ENCODE measurements around the gene CNPPD1.
A peak's percentile ranks its signal among the peaks of the same experiment; 100 is the strongest.

CNPPD1 gene

DNA sequence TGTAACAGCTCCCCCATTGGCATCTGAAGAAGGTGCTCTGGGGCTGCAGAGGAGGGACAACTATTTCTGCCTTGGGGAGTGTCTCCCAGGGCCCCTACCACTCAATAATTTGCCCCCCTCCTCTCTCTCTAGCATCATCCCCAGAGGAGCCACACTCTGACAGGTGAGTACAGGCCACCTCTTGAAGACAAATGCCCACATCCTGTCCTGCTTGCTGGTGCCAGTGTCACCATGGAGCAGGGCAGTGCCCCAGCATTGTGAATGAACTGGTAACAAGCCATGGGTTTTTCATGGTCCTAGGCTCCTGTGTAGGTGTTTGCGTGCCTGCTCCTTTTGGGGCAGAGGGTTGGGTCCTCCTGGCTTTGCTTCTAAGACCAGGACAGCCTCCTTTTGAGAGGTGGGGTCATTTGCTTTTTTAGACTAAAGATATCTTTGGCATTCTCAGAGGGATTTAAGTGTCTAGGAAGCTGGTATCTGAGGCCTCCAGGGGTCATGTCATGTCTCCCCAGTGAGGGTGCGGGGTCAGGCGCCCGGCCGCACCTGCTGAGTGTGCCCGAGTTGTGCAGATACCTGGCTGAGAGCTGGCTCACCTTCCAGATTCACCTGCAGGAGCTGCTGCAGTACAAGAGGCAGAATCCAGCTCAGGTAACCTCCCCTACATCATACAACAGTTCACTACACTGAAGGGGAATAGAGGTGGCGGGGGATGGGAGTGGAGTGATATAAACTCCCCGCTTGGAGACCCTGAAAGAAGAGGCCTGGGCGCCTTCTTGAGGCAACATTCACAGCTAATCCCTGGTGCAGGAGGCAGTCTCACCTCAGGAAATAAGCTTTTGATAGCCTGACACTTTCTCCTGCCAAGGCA lies 3.1 kb upstream of the CNPPD1 start:
- no peak for DNase-seq (ENCODE audit: low read depth in 2 of 2)

- no peak for DNase-seq (ENCODE audit: low read depth in 2 of 2)
Observed at GRCh38 chr2:219178377-219179175, 1.9 kb upstream of the CNPPD1 start.

DNA sequence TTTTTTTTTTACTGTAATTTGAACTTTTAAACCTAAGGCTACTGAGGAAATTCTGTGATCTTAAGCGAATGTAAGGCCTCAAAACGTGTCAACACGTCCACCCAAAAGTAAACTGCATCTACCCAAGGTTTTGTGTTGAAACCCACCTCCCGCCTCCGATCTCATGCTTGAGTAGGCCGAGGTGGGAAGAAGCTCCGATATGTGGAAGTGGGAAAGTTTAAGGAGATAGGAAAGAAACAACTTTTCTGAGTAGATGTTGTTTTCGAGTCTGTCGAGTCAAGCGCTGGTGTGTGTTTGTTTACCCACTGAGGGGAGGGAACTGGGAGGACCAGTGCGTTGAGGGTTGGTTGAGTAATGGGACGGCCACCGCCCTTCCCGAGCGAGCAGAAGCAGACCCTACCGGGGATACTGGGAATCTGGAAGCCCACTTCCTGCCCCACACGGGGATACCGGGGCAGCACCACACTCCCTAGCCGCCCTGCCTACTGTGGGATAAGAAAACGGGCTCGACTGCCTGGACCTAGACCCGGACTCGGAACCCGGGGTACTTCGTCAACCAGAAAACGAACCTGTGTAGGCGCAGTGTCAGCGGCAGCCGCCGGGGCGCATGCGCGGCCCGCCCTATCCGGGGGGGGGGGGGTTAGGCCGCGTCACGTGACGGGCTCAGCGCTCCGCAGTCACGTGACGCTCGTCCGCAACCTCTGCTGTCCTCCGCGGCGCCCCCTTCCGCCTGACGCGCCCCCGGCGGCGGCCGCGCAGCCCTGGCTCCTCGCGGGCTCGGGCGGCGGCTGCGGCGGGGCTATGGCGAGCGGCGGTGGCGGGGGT lies 1.0 kb upstream of the CNPPD1 start, which contains the start of gene RETREG2:
Gene RETREG2 (plus strand): TSS at position 724 of the 825 bp plus-strand sequence. CDS start 78 bp downstream, at position 802.
- peak; percentile 57 to 68 for DNase-seq (ENCODE audit: low read depth in 2 of 2)

GRCh38 chr2:219175928-219176817 lies 552 bp downstream of the CNPPD1 start:
- DNase-seq (ENCODE audit: low read depth in 2 of 2) = no peak

- no peak for DNase-seq (ENCODE audit: low read depth in 2 of 2)
Observed at GRCh38 chr2:219175486-219175885, 1.2 kb downstream of the CNPPD1 start.

DNA sequence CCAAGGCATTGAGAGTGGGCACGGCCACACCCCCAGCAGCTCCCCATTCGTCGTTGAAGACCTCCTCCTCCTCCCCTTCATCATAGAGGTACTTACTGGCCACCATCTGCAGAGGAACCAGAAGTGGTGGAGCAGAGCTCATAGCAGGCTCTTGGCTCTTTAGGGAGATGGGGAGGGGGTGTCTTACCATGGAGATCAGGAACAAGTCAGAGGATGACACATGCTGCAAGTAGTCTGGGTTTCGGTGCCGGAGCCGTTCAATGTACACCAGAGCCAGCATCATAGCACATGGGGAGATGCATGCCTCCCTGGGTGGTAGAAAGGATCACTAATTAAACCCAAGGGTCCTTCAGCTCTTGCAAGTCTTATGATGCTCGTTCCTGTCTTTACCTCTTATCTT lies 1.9 kb downstream of the CNPPD1 start:
- no peak for DNase-seq (ENCODE audit: low read depth in 2 of 2)

DNA sequence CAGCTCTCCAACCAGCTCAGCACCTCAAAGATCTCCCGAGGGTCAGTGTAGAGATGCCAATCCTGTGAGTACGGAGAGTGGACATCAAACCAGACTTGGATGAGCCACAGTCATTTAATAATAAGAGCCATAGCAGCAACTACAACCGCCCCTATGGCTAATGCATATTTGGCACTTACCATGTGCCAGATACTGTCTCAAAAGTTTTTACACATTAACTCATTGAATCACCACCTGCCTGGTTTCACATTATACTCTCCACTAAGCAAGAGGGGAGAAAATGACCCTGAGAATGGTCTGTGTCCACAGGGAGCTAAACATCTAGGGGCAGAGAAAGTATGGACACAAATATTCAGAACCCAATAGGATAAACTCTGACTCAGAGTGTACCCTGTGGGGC lies 2.6 kb downstream of the CNPPD1 start:
- no peak for DNase-seq (ENCODE audit: low read depth in 2 of 2)

DNA sequence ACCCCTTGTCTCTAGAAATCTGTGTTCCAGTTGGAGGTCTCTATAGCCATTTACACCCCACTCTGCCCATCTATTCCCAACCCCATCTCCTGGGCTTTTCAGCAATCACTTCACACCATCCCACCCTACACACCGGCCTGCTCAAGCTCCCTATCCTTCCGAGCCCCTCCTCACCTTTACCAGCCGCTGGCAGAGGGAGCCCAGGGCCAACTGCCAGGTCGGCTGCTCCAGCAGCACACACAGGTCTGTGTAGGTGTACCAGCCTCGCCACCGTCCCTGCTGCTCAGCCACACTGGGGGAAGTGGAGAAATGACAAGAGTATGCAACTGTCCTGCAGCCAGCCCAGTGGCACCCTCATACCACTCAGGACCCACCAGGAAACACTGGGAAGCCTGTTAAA lies 3.5 kb downstream of the CNPPD1 start:
- DNase-seq (ENCODE audit: low read depth in 2 of 2) = no peak

- DNase-seq (ENCODE audit: low read depth in 2 of 2) = no peak
Observed at GRCh38 chr2:219172231-219173154, 4.2 kb downstream of the CNPPD1 start.

GRCh38 chr2:219171231-219171651 lies 5.5 kb downstream of the CNPPD1 start:
- peak; percentile 24 to 34 for DNase-seq (ENCODE audit: low read depth in 2 of 2)

GRCh38 chr2:219169930-219170654 lies 6.6 kb downstream of the CNPPD1 start, which contains the start of gene SLC23A3:
TSS of gene SLC23A3 (minus strand) at chr2:219170029. CDS start at chr2:219169984, 45 bp downstream.
- DNase-seq (ENCODE audit: low read depth in 2 of 2) = no peak

DNA sequence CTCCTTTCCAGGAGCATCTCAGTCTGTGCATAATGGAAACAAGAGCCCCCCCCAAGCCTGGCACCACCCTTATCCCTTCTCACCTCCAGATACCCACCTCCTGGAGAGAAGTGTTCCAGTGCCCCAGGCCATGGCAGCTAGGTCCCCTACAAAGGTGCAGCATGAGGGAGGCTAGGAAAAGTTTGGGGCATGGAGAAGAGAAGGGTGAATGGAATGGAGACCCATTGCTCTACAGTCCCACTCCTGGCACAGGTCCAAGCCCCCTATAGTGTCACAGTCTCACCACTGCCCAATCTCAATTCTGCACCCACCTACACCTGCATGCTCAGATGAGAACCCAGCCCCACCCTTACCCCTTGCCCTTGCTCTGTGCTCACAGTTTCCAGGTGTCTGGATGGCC lies 7.8 kb downstream of the CNPPD1 start:
- no peak for DNase-seq (ENCODE audit: low read depth in 2 of 2)

DNA sequence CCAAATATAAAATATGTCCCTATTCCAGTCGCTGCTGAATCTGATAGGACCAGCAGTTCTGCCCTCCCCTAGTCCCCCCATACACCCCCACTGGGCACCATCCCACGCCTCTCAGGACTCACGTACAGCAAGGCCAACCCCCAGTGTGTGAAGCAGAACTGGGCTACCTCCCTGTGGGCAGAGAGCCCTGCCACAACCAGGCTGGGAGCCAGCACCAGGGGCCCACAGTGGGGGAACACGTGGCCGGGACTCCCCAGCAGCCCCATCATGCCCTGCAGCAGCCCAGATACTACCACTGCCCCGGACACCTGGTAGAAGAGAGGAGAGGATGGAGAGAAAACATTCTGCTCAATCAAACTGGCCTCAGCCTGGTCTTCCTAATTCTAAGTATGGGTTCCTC lies 8.2 kb downstream of the CNPPD1 start:
- DNase-seq (ENCODE audit: low read depth in 2 of 2) = no peak

DNA sequence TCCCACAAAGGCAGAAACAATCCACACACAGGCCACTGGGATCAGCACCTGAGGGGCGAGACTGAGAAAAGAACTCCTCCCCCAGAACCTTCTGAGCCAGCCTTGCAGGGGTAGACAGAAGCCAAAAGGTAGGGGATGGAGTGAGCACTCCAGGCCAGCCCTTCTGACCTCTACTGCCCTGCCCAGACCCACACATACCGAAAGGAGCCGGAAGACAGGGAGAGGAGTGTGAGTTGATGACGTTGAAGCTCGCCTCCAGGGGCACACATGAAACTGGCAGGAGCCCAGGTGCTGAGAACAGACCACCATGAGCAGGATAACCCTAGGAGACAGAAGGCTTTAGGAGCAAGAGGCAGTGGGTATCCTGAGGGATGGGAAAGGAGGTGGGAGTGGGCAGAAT lies 8.7 kb downstream of the CNPPD1 start:
- no peak for DNase-seq (ENCODE audit: low read depth in 2 of 2)

- no peak for DNase-seq (ENCODE audit: low read depth in 2 of 2)
Observed at GRCh38 chr2:219165058-219165911, 11.4 kb downstream of the CNPPD1 start.

DNA sequence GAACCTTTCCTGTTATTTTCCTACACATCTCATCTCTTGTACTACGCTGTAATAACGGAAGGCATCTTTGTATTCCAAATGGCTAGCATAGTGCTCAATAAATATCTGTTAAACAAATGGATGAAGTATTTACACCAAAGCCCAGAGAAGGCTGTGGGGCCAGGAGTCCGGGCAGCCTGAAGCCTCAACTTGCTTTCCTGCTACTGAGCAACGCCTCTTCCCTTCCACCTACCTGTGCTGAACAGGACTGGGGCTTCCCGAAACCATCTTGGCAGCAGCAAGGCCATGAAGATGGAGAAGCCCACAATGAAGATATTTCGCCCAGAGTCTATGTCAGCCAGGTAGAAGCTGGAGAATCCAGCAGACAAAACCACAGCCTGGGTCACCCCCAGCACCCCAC lies 13.6 kb downstream of the CNPPD1 start:
- no peak for DNase-seq (ENCODE audit: low read depth in 2 of 2)

DNA sequence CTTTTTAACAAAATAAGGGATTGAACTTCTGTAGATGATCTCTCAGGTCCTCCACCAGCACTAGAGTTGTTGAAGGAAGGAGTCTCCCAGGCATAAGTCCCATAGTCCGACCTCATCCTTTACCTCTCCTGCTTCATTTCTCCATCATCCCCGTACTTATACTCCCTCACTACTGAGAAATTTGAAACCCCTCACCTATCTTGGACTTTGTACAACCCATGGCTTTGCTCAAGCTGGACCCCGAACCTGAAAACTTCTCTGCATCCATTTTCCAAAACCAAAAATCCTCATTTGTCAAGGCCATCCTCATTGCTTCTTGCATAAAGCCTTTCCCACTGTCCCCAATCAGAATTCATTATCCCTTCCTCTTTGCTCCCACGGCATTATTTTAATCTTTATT lies 15.6 kb downstream of the CNPPD1 start:
- DNase-seq (ENCODE audit: low read depth in 2 of 2) = no peak

Data from fibroblast of skin of left quadriceps (primary cell).